NCI-H345 treated with DMSO at 0.1 percent for 48 hours (cell line): ENCODE data around the gene ZIM2.

ENCODE experiments used
- DNase-seq: peaks from one replicate; lab custom pipeline; 2025; ENCODE audit not compliant: unreplicated experiment; lab: John Stamatoyannopoulos, UW

The ZIM2 gene

DNA sequence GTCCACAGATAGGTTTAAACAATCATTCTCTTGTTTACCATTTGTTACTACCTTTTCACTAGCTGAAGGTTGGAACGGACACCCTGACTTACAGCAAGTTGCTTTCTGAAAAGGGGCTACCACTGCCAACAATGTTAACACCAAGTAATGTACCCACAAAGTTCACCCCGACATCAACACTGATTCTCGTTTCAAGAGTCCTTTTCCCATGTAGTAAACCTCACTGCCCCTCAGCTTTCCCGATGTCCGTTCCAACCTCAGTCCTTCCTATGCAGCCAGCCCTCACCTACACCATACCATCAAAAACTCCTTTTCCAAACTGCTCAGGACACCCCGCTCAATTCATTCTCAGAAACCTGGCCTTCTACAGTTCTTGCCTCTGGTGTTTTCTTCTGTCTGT lies 29.0 kb downstream of the ZIM2 start:
- no peak for DNase-seq

DNA sequence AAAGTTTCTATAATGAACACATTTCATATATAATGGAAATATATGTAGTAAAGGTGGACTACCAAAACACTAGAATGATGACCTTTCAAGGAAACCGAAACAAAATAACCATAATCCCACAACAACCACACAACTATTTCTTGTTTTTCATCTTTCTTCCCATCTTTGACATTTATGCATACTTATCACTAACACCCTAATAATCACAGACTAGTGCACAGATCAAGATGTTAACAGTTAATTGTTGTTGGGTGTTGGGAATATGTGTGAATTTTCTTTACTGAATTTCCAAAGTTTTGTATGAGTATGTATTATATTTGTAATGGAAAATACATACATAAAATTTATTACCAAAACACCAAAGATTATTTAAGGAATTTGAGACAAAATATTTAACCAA lies 30.3 kb downstream of the ZIM2 start:
- no peak for DNase-seq

DNA sequence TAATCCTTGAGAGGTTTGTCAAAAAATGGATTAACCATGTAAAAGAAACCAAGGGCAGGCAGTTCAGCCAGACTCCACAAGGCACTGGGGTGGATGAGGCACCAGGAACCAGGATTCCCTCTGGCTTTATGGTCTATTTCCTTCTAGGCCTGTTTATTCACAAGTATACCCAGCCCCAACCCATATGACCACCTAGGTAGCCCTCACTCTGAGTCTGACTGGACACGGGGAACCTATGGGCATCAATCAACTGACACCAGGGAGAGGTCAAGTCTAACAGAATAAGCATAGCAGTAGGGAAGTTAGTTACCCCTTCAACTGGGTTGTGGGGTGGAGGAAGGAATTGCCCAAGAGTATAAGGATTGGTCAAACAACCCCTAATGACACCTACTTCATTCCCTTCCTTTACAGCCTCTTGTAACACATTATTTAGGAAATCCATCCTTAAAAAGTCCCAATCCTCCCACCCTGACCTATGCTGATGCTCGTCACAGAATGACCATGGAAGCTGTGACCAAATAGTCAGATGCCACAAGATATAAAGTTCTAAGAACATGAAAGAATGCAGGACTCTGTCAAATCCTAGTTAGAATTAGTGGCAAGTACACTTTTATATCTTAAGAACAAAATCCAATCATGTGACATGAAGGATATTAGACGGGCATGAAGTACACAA lies 31.7 kb downstream of the ZIM2 start:
- DNase-seq = no peak

DNA sequence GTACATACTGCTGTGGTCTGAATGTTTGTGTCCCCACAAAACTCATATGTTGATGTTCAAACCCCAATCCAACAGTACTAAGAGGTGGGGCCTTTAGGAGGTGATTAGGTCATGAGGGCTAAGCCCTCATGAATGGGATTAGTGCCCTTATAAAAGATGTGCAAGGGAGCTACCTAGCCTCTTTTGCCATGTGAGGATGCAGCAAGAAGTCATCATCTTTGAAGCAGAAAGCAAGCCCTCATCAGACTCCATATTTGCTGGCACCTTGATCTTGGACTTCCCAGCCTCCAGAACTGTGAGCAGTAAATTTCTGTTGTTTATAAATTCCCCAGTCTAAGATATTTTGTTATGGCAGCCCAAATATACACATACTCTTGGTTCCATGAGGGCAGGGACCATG lies 33.9 kb downstream of the ZIM2 start:
- DNase-seq = no peak

DNA sequence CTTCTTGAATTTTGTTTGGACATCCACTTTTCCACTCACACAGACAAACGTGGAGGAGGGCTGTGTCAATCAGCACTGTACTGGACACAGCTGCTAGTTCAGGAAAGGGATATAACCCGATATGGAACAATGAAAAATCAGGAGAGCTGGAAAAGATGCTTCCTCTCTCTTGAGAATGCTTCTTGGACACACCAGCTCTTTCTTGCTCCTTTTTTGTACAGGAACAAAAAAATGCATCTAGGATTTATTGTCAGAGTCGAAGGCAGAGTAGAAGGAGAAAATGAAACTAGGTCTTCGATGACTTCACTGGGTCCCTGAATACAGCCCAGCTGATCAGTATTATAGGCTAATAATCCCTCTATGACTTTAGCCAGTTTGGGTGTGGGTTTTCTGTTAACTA lies 62.2 kb downstream of the ZIM2 start:
- no peak for DNase-seq

DNA sequence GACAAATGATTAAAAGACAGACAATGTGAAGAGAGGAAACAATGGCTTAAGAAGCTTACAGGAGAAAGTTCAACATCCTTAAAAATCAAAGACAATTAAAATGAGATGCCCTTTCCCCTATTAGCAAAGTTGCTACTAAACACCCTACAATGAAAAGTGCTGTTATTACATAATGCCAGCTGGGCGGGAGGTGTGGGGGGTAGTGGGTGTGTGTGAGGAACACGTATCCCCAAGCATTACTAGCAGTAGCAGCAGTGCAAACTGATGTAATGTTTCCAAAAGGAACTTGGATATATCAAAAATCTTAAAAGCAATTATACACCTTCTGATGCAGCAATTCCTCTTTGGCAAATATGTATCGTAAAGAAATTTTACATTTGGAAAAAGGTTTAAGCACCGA lies 70.9 kb downstream of the ZIM2 start:
- no peak for DNase-seq

DNA sequence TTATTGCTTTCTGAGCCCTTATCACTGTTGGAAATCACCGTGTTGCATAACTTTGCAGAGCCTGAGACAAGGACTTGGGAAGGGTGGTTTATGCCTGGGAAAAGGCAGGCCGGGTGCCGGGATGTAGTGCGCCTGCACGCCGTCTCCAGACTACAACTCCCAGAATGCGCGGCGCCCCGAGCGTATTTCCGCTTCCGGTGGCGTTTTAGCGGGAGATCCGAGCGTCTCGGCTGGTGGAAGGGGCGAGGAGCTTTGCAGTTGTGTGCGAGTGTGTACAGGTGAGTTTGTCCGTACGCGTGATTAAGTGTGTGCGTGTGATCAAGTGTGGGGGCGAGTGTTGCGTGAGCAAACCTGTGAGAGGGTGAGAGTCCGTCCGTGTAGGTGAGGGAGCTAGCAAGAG lies 75.4 kb downstream of the ZIM2 start:
- DNase-seq = no peak

DNA sequence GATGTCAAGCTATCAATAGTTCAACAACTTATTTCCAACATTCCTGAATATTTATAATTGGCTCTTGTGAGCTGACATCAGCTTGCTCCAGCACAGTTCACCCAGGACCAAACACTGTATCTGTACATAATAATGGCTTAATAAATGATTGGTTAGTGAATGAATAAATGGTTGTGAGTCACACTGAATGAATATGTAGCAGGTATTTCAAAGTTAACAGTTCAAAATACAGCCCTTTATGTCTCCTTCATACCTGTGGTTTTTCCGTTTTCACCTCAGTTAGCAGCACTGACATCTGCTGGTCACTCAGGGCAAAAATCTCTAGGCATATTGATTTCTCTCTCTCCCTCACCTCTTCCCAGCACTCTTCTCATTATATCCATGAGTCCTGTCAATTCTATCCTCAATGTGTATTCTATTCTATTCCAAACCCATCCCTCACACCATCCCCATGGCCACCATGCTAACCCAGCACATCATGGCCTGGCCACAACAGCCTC lies 76.3 kb downstream of the ZIM2 start:
- no peak for DNase-seq

DNA sequence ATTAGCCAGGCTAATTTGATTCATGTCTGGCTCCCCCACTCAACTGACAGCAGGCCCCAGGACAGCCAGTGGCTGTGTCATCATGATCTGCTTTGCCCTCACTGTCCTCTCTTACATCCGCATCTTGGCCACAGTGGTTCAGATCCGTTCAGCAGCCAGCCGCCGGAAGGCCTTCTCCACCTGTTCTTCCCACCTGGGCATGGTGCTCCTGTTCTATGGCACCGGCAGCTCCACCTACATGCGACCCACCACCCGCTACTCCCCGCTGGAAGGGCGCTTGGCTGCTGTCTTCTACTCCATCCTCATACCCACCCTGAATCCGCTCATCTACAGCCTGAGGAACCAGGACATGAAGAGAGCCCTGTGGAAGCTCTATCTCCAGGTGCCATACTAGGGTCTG lies 79.7 kb downstream of the ZIM2 start:
- no peak for DNase-seq

DNA sequence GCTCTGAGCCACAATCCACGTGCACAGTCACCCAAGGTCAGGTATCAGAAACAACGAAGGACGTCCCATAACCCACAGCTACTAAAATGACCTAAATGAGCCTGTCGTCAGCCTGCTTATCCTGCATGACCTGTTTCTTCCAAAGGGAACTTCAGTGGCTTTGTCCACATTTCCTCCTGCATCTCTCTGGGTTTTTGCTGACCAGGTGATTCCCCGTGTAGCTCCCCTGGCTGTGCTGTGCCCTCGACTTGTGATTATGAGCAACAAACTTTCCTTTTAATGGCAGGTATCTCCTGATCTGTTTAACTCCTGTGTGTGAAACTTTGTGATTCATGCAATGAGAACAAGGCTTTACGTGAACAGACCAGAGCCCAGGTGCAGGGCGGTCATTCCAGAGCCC lies 81.0 kb downstream of the ZIM2 start:
- DNase-seq = no peak

DNA sequence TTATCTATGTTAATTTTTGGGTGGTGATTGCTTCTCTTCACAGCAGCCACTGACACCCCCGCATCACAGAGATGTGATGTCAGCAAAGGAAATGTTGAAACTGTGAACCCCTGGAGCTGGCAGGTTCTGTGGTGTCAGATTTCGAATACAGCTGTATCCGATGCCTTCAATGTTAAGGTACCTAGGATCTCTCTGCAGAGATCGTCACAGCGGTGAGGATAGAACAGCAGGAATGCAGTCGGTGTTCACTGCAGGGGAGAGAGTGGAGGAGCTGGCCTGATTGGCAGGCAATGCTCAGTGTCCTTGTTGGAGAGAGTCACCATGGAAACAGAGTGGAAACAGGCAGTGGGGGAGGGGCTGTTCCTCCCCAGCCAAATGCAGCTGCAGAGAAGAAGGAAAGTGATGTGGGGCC lies 89.4 kb downstream of the ZIM2 start:
- no peak for DNase-seq

DNA sequence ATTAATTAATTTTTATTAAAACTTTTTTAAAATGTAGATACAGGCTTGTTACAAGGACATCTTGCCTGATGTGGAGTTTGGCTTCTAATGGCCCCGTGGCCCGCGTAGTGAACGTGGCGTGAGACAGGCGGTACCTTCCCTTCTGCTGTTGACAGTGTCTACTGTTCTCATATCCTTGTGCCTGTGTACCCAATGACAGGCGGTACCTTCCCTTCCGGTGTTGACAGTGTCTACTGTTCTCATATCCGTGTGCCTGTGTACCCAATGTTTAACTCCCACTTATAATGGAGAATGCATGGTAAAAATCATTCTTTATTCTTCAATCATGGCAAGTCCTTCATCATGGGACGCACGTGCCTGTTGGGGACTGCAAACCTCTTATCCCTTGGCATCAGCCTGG lies 89.9 kb downstream of the ZIM2 start:
- DNase-seq = no peak

DNA sequence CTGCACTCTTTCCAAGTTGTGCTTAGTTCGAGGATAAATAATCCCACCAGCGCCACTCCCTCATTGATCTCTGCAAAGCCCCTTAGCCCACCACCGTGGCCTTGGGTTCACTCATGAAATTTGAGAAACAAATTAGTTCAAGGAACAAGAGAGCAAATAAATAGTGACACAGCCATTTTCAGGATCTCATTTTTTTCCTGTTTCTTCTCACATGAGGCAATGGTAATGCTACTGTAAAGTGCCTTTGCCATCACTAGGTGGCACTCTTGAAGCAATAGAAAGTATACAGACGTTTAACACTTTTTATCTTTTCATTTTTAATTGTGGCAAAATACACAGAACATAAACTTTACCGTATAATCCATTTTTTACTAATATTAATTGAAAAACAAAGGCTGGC lies 92.1 kb downstream of the ZIM2 start:
- DNase-seq = no peak

DNA sequence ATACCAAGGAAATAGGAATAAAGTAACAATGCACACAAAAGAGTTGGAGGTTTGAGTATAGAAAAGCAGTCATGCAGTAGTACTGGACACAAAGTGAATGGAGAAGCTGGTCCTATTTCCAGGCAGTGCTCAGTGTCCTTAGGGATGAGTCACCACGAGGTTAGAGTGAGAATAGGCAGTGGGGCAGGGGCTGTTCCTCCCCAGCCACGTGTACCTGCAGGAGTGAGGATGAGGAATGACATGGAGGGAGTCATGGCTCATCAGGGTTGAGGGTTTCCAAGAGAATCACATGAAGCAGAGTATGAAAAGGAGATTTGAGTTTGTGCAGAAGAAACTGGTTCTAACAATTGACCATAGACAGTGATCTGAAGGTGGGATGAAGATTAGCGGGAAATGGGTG lies 94.2 kb downstream of the ZIM2 start:
- DNase-seq = no peak

DNA sequence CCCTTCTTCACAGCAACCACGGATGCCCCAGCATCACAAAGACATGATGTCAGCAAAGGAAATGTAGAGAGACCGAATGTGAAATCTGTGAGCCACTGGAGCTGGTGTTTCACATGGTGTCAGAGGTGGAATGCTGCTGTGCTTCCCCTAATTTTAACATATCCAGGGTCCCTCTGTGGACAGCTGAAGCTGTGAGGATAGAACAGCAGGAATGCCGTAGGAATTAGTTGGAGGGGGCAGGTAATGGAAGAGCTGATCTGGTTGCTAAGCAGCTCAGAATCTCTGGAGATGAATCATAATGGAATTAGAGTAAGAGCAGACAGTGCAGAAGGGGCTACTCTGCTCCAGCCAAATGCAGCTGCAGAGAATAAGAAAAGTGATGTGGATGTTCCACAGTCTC lies 100.0 kb downstream of the ZIM2 start:
- DNase-seq = no peak

DNA sequence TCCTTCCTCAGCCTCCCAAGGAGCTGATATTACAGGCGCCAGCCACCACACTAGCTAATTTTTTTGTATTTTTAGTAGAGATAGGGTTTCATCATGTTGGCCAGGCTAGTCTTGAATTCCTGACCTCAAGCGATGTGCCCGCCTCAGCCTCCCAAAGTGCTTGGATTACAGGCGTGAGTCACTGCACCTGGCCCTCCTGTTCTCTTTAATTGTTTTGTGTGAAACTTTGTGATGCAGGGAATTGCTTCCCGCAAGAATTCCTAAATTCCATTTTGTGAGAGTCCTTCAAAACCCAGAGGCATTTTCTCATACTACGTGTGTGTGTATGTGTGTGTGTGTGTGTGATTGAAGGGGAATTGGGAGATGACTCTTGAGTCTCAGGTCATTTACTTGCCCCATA lies 104.0 kb downstream of the ZIM2 start:
- DNase-seq = no peak

DNA sequence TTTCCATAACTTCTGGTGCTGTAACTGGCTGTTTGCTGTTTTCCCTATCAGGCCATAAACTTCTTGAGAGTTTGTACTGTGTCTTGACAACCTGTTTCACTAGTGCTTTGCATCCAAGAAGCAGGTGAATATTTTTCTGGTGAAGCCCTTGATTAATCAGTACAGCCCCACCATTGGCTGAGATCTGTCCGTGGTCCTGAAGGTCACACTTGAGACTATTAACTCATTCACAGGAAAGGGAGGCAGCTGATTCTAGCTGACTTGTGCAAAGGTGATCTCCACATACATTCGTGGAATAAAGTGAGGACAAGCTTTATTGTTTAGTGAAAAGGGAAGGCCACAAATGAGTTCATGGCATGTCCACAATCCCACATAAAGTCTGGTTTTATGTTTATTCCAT lies 107.5 kb downstream of the ZIM2 start:
- no peak for DNase-seq

DNA sequence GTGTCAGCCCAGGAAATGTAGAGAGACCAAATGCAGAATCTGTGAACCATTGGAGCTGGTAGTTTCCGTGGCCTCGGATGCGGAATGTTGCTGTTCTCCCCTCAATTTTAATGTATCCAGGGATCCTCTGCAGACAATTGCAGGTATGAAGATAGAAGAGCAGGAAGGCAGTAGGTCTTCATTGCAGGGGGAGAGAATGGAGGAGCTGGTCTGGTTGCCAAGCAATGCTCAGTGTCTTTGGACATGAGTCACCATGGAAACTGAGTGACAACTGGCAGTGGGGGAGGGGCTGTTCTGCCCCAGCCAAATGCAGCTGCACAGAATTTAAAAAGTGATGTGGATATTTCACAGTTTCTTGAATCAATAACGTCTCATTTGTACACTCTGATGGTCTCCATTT lies 112.8 kb downstream of the ZIM2 start:
- DNase-seq = no peak

DNA sequence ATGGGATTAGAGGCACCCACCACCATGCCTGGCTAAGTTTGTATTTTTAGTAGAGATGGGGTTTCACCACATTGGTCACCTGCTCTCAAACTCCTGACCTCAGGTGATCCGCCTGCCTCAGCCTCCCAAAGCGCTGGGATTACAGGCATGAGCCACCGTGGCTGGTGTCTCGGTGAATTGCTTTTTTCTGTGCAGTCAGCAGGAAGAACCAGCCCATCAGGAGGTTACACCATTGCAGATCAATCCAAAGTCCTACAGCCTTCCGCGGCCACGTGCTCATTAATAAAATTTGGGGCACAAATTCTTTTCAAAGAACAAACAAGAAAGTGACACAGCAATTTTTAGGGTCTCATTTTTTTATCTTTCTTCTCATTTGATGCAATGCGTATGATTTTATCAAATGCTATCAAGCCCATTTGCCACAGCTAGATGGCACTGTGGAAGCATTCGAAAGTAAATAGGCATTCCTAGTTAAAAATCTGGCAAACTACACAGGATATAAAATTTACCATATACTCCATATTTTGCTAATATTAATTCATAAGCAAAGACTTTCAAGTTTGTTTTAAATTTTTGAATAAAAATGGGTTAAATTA lies 114.6 kb downstream of the ZIM2 start:
- DNase-seq = no peak
